ENCODE data around the gene ADAMTS13. TPM values are rescaled to one million over a fixed set of nuclear protein-coding genes. Genes with fewer than 3 reads are reported as not detected.

The ADAMTS13 gene
- polyA plus RNA-seq, 2 donors = 1.2 to 4.3 TPM

DNA sequence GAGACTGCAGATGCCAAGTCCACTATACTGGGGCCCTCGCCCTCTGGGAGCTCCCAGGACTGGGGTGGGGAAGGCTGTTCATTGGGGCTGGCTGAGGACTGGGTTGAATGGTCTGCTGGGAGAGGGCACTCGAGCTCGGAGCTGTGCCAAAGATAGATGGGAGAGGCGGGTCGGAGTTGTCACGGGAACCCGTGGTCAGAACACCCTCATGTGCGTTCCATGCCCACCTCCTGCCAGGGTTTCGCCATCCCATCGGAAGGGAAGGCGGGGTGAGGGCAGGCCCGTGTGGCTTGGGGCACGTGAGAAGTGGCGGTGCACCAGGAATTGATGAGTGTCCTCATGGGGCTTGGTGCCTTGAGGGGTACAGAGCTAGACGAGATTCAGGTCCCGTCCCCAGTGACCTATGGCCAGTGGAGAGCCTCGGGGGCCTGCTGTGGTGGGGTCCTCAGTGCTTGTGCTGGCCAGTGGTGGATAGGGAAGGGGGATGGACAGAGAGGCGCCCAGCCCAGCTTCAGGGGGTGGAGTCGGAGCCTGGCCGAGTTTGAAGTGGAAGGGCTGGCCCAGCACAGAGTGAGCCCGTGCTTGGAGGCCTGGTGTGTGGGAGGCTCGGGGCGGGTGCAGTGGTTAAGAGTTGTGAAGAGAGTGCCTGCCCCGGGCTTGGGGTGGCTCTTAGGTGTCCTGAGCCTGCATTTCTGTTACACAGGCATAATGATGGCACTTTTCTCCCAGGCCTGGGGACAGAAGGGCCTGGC is 41.9 kb downstream of the ADAMTS13 start:
- Histone ChIP-seq H3K4me3 (ENCODE audit: low read depth in 1 of 2, low read length in 2 of 2) (no peak overlapping the region), H3K9me3 (ENCODE audit: control insufficient read depth in 2 of 2, insufficient read depth in 1 of 2, low read depth in 1 of 2, low read length in 1 of 2) (no peaks in the 10 kb centered on the region), H3K36me3 (ENCODE audit: control insufficient read depth in 2 of 2, insufficient read depth in 2 of 2, low read length in 1 of 2) (peaks cover 0 to 12% of the 10 kb centered on the region in 2 donors), H3K4me1 (ENCODE audit: control insufficient read depth in 2 of 2, insufficient read depth in 2 of 2, low read length in 1 of 2) (peaks cover 0 to 7% of the 10 kb centered on the region in 2 donors), H3K27ac (ENCODE audit: low read depth in 2 of 2, low read length in 1 of 2) (no peak overlapping the region), H3K27me3 (ENCODE audit: control insufficient read depth in 1 of 2, insufficient read depth in 2 of 2, low read length in 2 of 2) (no peaks in the 10 kb centered on the region)
- 80 to 83% methylated on average over 24 of the region's 24 CpGs for WGBS, 2 donors

DNA sequence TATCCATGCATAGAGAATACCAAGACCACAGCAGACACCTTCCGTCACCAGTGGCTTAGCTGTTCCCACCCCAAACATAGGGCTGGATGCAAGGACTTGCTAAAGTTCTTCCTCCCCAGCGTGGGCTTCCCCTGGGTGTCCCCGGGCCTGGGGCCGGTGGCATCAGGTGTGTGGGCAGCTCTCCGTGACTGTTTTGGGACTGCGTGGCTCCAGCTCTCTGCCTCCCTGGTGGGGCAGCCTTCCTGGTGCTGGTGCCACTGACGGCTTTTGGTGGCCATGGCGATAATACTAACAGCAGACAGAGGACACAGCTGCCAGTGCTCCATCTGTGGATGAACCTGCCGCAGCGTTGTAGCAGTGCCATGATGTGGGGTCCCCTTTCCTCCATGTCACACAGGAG is 42.5 kb downstream of the ADAMTS13 start:
- no peaks in the 10 kb centered on the region for H3K27me3 ChIP-seq (ENCODE audit: control insufficient read depth in 1 of 2, insufficient read depth in 2 of 2, low read length in 2 of 2)
- WGBS, 2 donors = 93% methylated on average over 10 of the region's 10 CpGs
- no peaks in the 10 kb centered on the region for H3K9me3 ChIP-seq (ENCODE audit: control insufficient read depth in 2 of 2, insufficient read depth in 1 of 2, low read depth in 1 of 2, low read length in 1 of 2)
- peaks cover 0 to 7% of the 10 kb centered on the region in 2 donors for H3K4me1 ChIP-seq (ENCODE audit: control insufficient read depth in 2 of 2, insufficient read depth in 2 of 2, low read length in 1 of 2)
- H3K27ac ChIP-seq (ENCODE audit: low read depth in 2 of 2, low read length in 1 of 2) = no peak overlapping the region
- H3K4me3 ChIP-seq (ENCODE audit: low read depth in 1 of 2, low read length in 2 of 2) = no peak overlapping the region
- H3K36me3 ChIP-seq (ENCODE audit: control insufficient read depth in 2 of 2, insufficient read depth in 2 of 2, low read length in 1 of 2) = peaks cover 0 to 12% of the 10 kb centered on the region in 2 donors

DNA sequence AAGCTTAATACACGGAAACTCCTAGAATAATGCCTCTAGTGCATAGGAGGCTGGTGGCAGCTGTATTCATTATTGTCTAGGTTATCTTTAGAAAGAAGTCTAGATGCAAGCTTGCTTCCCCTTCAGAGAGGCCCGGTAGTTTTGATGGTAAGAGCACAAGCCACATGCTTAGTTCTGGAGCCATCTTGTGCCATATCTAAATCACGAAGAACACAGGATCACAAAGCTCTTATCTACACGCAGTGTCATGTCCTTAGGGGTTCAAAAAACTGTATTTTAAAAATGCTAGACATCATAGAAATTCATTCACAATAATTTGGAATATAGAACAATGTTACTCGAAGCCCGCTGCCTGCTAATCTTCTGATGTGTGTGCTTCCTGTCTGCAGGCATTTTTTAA is 43.8 kb downstream of the ADAMTS13 start:
- no peaks in the 10 kb centered on the region for H3K9me3 ChIP-seq (ENCODE audit: control insufficient read depth in 2 of 2, insufficient read depth in 1 of 2, low read depth in 1 of 2, low read length in 1 of 2)
- no peak overlapping the region for H3K27ac ChIP-seq (ENCODE audit: low read depth in 2 of 2, low read length in 1 of 2)
- H3K36me3 ChIP-seq (ENCODE audit: control insufficient read depth in 2 of 2, insufficient read depth in 2 of 2, low read length in 1 of 2) = peaks cover 0 to 12% of the 10 kb centered on the region in 2 donors
- H3K4me3 ChIP-seq (ENCODE audit: low read depth in 1 of 2, low read length in 2 of 2) = no peak overlapping the region
- peaks cover 0 to 1% of the 10 kb centered on the region in 2 donors for H3K4me1 ChIP-seq (ENCODE audit: control insufficient read depth in 2 of 2, insufficient read depth in 2 of 2, low read length in 1 of 2)
- H3K27me3 ChIP-seq (ENCODE audit: control insufficient read depth in 1 of 2, insufficient read depth in 2 of 2, low read length in 2 of 2) = no peaks in the 10 kb centered on the region
- 81 to 83% methylated on average over 6 of the region's 6 CpGs for WGBS, 2 donors

DNA sequence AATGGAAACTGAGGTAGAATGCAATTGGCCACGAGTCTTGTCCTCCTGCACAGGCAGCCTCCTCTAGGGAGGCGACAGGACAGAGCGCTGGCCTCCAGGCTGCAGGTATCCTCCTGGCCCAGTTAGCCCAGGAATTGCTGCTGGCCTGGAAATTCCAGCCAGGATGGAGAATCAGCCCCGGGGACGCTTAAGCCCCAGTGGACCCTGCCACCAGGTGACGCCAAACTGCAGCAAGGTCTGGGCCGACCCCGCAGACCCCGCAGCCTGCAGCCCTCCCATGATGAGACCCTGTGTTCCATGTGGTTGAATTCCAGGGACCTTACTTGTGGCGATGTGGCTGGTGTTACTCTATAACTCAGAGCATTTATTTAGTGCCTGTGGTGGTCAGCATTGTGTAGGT is 44.9 kb downstream of the ADAMTS13 start:
- Histone ChIP-seq H3K9me3 (ENCODE audit: control insufficient read depth in 2 of 2, insufficient read depth in 1 of 2, low read depth in 1 of 2, low read length in 1 of 2) (no peaks in the 10 kb centered on the region), H3K27ac (ENCODE audit: low read depth in 2 of 2, low read length in 1 of 2) (no peak overlapping the region), H3K27me3 (ENCODE audit: control insufficient read depth in 1 of 2, insufficient read depth in 2 of 2, low read length in 2 of 2) (no peaks in the 10 kb centered on the region), H3K36me3 (ENCODE audit: control insufficient read depth in 2 of 2, insufficient read depth in 2 of 2, low read length in 1 of 2) (peaks cover 0 to 12% of the 10 kb centered on the region in 2 donors), H3K4me3 (ENCODE audit: low read depth in 1 of 2, low read length in 2 of 2) (no peak overlapping the region), H3K4me1 (ENCODE audit: control insufficient read depth in 2 of 2, insufficient read depth in 2 of 2, low read length in 1 of 2) (no peaks in the 10 kb centered on the region)
- WGBS, 2 donors = 83 to 86% methylated on average over 10 of the region's 10 CpGs

DNA sequence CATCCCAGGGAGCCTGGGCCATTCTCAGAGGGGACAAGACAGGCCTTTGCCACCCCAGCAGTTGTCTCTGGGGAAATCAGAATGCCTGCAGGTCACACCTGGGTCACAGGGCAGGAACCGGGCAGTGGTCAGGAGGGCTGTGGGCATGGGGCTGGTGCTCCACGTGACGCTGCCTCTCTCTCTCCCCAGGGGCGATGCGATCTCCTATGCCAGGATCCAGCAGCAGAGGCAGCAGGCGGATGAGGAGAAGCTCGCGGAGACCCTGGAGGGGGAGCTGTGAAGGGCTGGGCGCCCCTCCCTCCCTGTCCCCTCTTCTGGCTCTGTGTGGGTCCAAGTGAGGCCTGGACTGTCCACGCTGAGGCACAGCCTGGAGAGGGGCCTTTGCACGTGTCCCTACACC is 46.2 kb downstream of the ADAMTS13 start:
- Histone ChIP-seq H3K27ac (ENCODE audit: low read depth in 2 of 2, low read length in 1 of 2) (no peak overlapping the region), H3K9me3 (ENCODE audit: control insufficient read depth in 2 of 2, insufficient read depth in 1 of 2, low read depth in 1 of 2, low read length in 1 of 2) (no peaks in the 10 kb centered on the region), H3K27me3 (ENCODE audit: control insufficient read depth in 1 of 2, insufficient read depth in 2 of 2, low read length in 2 of 2) (no peaks in the 10 kb centered on the region), H3K36me3 (ENCODE audit: control insufficient read depth in 2 of 2, insufficient read depth in 2 of 2, low read length in 1 of 2) (peaks cover 0 to 10% of the 10 kb centered on the region in 2 donors), H3K4me1 (ENCODE audit: control insufficient read depth in 2 of 2, insufficient read depth in 2 of 2, low read length in 1 of 2) (no peaks in the 10 kb centered on the region), H3K4me3 (ENCODE audit: low read depth in 1 of 2, low read length in 2 of 2) (no peak overlapping the region)
- WGBS, 2 donors = 87 to 91% methylated on average over 11 of the region's 11 CpGs

DNA sequence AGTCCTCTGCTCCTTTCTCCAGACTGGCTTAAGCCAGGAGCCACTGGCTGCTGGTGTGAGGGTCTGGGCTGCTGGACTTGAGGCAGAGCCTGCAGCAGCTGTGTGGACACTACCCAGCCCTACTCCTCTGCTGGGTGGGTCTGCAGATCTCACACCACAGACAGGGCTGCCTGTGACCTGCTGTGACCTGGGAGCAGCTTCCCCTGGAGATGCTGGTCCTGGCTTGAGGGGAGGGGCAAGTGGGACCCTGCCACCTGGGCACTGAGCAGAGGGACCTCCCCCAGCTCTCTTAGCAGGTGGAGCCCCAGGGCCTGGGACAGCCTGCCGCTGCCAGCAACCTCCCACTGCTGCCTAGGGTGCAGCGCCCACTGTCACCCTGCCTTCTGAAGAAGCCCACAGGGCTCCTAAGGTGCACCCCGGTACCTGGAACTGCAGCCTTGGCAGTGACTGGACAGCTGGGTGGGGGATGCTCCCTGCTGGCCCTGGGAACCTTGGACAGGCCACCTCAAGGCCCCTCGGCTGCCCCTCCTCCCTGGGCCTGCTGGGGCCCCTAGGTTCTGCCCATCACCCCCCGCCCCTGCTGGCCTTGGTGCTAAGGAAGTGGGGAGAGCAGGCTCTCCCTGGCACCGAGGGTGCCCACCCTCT is 46.7 kb downstream of the ADAMTS13 start:
- Histone ChIP-seq H3K27ac (ENCODE audit: low read depth in 2 of 2, low read length in 1 of 2) (no peak overlapping the region), H3K36me3 (ENCODE audit: control insufficient read depth in 2 of 2, insufficient read depth in 2 of 2, low read length in 1 of 2) (peaks cover 0 to 9% of the 10 kb centered on the region in 2 donors)
- WGBS, 2 donors = 86 to 91% methylated on average over 5 to 6 of the region's 6 CpGs

DNA sequence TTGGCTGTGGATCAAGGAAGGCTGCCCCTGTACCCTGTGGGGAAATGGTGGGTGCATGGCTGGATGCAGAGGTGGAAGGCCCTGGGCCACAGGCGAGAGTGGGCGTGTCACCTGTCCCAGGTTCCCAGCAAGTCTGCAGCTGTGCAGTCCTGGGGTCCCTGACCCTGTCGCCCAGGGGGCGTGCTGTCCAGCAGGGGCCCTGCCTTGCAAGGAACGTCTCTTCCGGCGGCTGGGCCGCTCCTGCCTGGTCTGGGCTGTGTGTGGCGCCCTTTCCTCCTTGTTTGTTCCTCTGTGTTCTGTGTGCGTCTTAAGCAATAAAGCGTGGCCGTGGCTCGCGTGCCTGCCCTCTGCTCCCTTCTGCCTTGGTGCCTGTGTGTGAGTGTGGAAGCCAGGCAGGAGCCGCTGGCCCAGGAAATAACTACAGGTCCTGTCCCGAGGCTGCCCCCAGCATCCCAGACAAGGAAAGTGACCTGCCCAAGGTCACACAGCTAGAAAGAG is 48.3 kb downstream of the ADAMTS13 start:
- H3K4me1 ChIP-seq (ENCODE audit: control insufficient read depth in 2 of 2, insufficient read depth in 2 of 2, low read length in 1 of 2) = no peaks in the 10 kb centered on the region
- no peak overlapping the region for H3K27ac ChIP-seq (ENCODE audit: low read depth in 2 of 2, low read length in 1 of 2)
- 81 to 88% methylated on average over 15 to 16 of the region's 16 CpGs for WGBS, 2 donors

More for the DNA sequence above, 46.7 kb downstream of the ADAMTS13 start:
- H3K4me3 ChIP-seq (ENCODE audit: low read depth in 1 of 2, low read length in 2 of 2) = no peak overlapping the region
- H3K4me1 ChIP-seq (ENCODE audit: control insufficient read depth in 2 of 2, insufficient read depth in 2 of 2, low read length in 1 of 2) = no peaks in the 10 kb centered on the region
- H3K9me3 ChIP-seq (ENCODE audit: control insufficient read depth in 2 of 2, insufficient read depth in 1 of 2, low read depth in 1 of 2, low read length in 1 of 2) = no peaks in the 10 kb centered on the region
- no peaks in the 10 kb centered on the region for H3K27me3 ChIP-seq (ENCODE audit: control insufficient read depth in 1 of 2, insufficient read depth in 2 of 2, low read length in 2 of 2)

DNA sequence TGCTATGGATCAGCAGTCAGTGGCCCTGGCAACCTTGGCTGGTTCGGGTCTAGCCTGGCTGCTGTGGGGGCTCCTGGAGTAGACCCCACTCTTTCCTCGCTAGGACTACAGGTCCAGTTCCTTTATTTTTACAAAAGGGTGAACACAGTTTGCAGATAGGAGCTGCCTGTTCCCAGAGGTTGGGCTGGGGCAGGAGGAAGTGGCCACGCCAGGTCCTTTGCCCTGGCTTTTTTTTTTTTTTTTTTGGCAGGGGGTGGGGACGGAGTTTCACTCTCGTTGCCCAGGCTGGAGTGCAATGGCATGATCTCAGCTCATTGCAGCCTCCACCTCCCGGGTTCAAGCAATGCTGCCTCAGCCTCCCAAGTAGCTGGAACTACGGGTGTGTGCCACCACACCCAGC is 48.8 kb downstream of the ADAMTS13 start:
- WGBS, 2 donors = 71 to 82% methylated on average over 7 of the region's 7 CpGs
- H3K27me3 ChIP-seq (ENCODE audit: control insufficient read depth in 1 of 2, insufficient read depth in 2 of 2, low read length in 2 of 2) = no peaks in the 10 kb centered on the region
- H3K36me3 ChIP-seq (ENCODE audit: control insufficient read depth in 2 of 2, insufficient read depth in 2 of 2, low read length in 1 of 2) = peaks cover 0 to 7% of the 10 kb centered on the region in 2 donors
- no peak overlapping the region for H3K4me3 ChIP-seq (ENCODE audit: low read depth in 1 of 2, low read length in 2 of 2)
- no peaks in the 10 kb centered on the region for H3K4me1 ChIP-seq (ENCODE audit: control insufficient read depth in 2 of 2, insufficient read depth in 2 of 2, low read length in 1 of 2)
- H3K27ac ChIP-seq (ENCODE audit: low read depth in 2 of 2, low read length in 1 of 2) = no peak overlapping the region
- no peaks in the 10 kb centered on the region for H3K9me3 ChIP-seq (ENCODE audit: control insufficient read depth in 2 of 2, insufficient read depth in 1 of 2, low read depth in 1 of 2, low read length in 1 of 2)

More for the DNA sequence above, 48.3 kb downstream of the ADAMTS13 start:
- no peak overlapping the region for H3K4me3 ChIP-seq (ENCODE audit: low read depth in 1 of 2, low read length in 2 of 2)
- no peaks in the 10 kb centered on the region for H3K27me3 ChIP-seq (ENCODE audit: control insufficient read depth in 1 of 2, insufficient read depth in 2 of 2, low read length in 2 of 2)
- peaks cover 0 to 7% of the 10 kb centered on the region in 2 donors for H3K36me3 ChIP-seq (ENCODE audit: control insufficient read depth in 2 of 2, insufficient read depth in 2 of 2, low read length in 1 of 2)
- H3K9me3 ChIP-seq (ENCODE audit: control insufficient read depth in 2 of 2, insufficient read depth in 1 of 2, low read depth in 1 of 2, low read length in 1 of 2) = no peaks in the 10 kb centered on the region

DNA sequence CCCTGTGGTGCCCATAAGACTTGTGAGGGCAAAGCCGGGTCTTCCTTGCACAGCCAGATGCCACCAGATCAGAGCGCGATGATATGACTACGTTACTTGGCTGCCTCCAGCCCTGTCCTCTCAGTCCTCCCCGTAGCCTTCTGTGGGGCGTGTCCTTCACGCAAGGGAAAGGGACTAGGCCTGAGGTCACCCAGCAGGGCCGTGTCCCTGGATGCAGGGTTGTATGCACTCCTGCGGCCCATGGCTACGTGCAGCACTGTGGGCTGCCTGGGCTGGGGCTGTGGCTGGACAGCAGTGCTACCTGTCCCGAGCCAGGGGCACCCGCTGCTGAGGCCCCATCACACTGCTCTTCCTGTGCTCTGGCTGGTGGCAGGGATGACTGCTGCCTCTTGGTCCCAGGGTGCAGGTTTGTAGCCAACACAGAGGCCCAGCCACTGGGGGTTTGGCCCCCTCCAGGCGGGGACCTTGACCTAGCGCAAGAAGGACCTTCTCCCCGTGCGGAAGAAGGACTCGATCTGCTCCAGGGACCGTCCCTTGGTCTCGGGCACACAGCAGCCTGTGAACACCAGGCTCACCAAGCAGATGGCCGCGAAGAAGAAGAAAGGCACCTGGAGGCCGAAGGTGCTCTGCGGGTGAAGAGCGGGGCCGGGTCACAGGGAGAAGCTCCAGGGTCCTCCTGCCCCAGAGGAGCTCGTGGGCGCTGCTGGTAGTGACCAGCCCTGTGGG is 49.5 kb downstream of the ADAMTS13 start:
- H3K27ac ChIP-seq (ENCODE audit: low read depth in 2 of 2, low read length in 1 of 2) = no peak overlapping the region
- WGBS, 2 donors = 75 to 81% methylated on average over 27 of the region's 27 CpGs
- no peaks in the 10 kb centered on the region for H3K9me3 ChIP-seq (ENCODE audit: control insufficient read depth in 2 of 2, insufficient read depth in 1 of 2, low read depth in 1 of 2, low read length in 1 of 2)
- no peak overlapping the region for H3K4me3 ChIP-seq (ENCODE audit: low read depth in 1 of 2, low read length in 2 of 2)
- no peaks in the 10 kb centered on the region for H3K27me3 ChIP-seq (ENCODE audit: control insufficient read depth in 1 of 2, insufficient read depth in 2 of 2, low read length in 2 of 2)
- H3K36me3 ChIP-seq (ENCODE audit: control insufficient read depth in 2 of 2, insufficient read depth in 2 of 2, low read length in 1 of 2) = peaks cover 0 to 7% of the 10 kb centered on the region in 2 donors
- no peaks in the 10 kb centered on the region for H3K4me1 ChIP-seq (ENCODE audit: control insufficient read depth in 2 of 2, insufficient read depth in 2 of 2, low read length in 1 of 2)

Measured in esophagus (tissue), 2 donors.